HG03558 (cell line): ENCODE data around the gene TXNL4A.
"Not testable (repeated sequence)": the region's sequence is repeated elsewhere in the genome, so short reads cannot be mapped to it uniquely, and the experiment has no call there.

ENCODE experiments used
- ATAC-seq: cut with Tn5 transposase; IDR thresholded peaks from one replicate; pipeline ENCODE4 v1.9.1; 2021; ENCODE audit warnings: moderate number of reproducible peaks; ENCODE audit not compliant: unreplicated experiment; ENCODE audit errors: extremely low read depth

TXNL4A gene

GRCh38 chr18:80000877-80001276 lies 12.5 kb upstream of the TXNL4A start:
- no peak for ATAC-seq

GRCh38 chr18:79999701-80000100 lies 11.3 kb upstream of the TXNL4A start:
- ATAC-seq = not testable (repeated sequence)

GRCh38 chr18:79991494-79991893 lies 3.1 kb upstream of the TXNL4A start:
- no peak for ATAC-seq

- ATAC-seq = no peak
Observed at GRCh38 chr18:79989195-79989497, 783 bp upstream of the TXNL4A start.

- ATAC-seq = peak; percentile 26
Observed at GRCh38 chr18:79988071-79988450, 302 bp downstream of the TXNL4A start.

GRCh38 chr18:79987566-79987965 lies 797 bp downstream of the TXNL4A start:
- no peak for ATAC-seq

- no peak for ATAC-seq
Observed at GRCh38 chr18:79986726-79987125, 1.6 kb downstream of the TXNL4A start.

GRCh38 chr18:79985172-79985571 lies 3.2 kb downstream of the TXNL4A start:
- no peak for ATAC-seq

- ATAC-seq = no peak
Observed at GRCh38 chr18:79983793-79984192, 4.6 kb downstream of the TXNL4A start.

GRCh38 chr18:79983253-79983652 lies 5.1 kb downstream of the TXNL4A start:
- ATAC-seq = no peak

- ATAC-seq = no peak
Observed at GRCh38 chr18:79982736-79983135, 5.6 kb downstream of the TXNL4A start.

GRCh38 chr18:79980585-79980984 lies 7.8 kb downstream of the TXNL4A start:
- ATAC-seq = no peak

- ATAC-seq = no peak
Observed at GRCh38 chr18:79979843-79980242, 8.5 kb downstream of the TXNL4A start.

GRCh38 chr18:79975985-79976680 lies 12.2 kb downstream of the TXNL4A start:
- no peak for ATAC-seq

GRCh38 chr18:79975043-79975442 lies 13.3 kb downstream of the TXNL4A start:
- ATAC-seq = no peak

GRCh38 chr18:79974025-79974654 lies 14.2 kb downstream of the TXNL4A start:
- no peak for ATAC-seq

- no peak for ATAC-seq
Observed at GRCh38 chr18:79973517-79973916, 14.8 kb downstream of the TXNL4A start.

GRCh38 chr18:79972720-79973119 lies 15.6 kb downstream of the TXNL4A start:
- no peak for ATAC-seq

- ATAC-seq = no peak
Observed at GRCh38 chr18:79971986-79972385, 16.4 kb downstream of the TXNL4A start.

- no peak for ATAC-seq
Observed at GRCh38 chr18:79971211-79971952, 17.0 kb downstream of the TXNL4A start.

GRCh38 chr18:79970419-79971133 lies 17.8 kb downstream of the TXNL4A start:
- no peak for ATAC-seq
